Parathyroid adenoma (tissue), 2 donors: ENCODE data around the gene MED27.

Experiments
- H2AFZ ChIP-seq: fragments of 300-600 bp; sonication (generic); one replicate; pipeline ENCODE4 v1.7.0; 2017; ENCODE audit warnings: antibody characterized with exemption, mild to moderate bottlenecking
- H3K27ac ChIP-seq: fragments of 300-600 bp; sonication (generic); one replicate; pipeline ENCODE4 v1.7.0; 2017
- H3K27me3 ChIP-seq: fragments of 300-600 bp; sonication (generic); one replicate; pipeline ENCODE4 v1.7.0; 2017; ENCODE audit warnings: low read length; ENCODE audit not compliant: control insufficient read depth, insufficient read depth
- H3K36me3 ChIP-seq: fragments of 300-600 bp; sonication (generic); one replicate; pipeline ENCODE4 v1.7.0; 2017; ENCODE audit warnings: low read length; ENCODE audit not compliant: control insufficient read depth, insufficient read depth
- H3K4me1 ChIP-seq: fragments of 300-600 bp; sonication (generic); one replicate; pipeline ENCODE4 v1.7.0; 2017; ENCODE audit warnings: control low read depth
- H3K4me2 ChIP-seq: fragments of 300-600 bp; sonication (generic); one replicate; pipeline ENCODE4 v1.7.0; 2017; ENCODE audit warnings: low read length
- H3K4me3 ChIP-seq: fragments of 300-600 bp; sonication (generic); one replicate; pipeline ENCODE4 v1.7.0; 2017; ENCODE audit warnings: low read depth, low read length
- H3K79me2 ChIP-seq: fragments of 300-600 bp; sonication (generic); one replicate; pipeline ENCODE4 v1.7.0; 2017; ENCODE audit warnings: control low read depth
- H3K9ac ChIP-seq: fragments of 300-600 bp; sonication (generic); one replicate; pipeline ENCODE4 v1.7.0; 2017; ENCODE audit warnings: mild to moderate bottlenecking
- H3K9me3 ChIP-seq: fragments of 300-600 bp; sonication (generic); one replicate; pipeline ENCODE4 v1.7.0; 2017; ENCODE audit warnings: low read length; ENCODE audit not compliant: control insufficient read depth
- CTCF ChIP-seq: fragments of 300-600 bp; sonication (generic); IDR thresholded peaks from one replicate; pipeline ENCODE4 v1.7.0; 2017; ENCODE audit warnings: antibody characterized with exemption, mild to moderate bottlenecking
- donor health status: primary hyperparathyroidism.

The MED27 gene

GRCh38 chr9:132020272-132020671 is 59.4 kb downstream of the MED27 start:
- no peaks in the 10 kb centered on the region for H3K36me3 ChIP-seq
- H3K4me1 ChIP-seq: peaks cover 3% of the 10 kb centered on the region
- no peak overlapping the region for H3K4me2 ChIP-seq
- no peak for TF ChIP-seq CTCF
- H3K9ac ChIP-seq: no peak overlapping the region
- no peak overlapping the region for H3K4me3 ChIP-seq
- H3K27me3 ChIP-seq: no peaks in the 10 kb centered on the region
- no peaks in the 10 kb centered on the region for H3K9me3 ChIP-seq
- no peaks in the 10 kb centered on the region for H3K79me2 ChIP-seq
- H3K27ac ChIP-seq: no peak overlapping the region
- H2AFZ ChIP-seq: no peak overlapping the region

DNA sequence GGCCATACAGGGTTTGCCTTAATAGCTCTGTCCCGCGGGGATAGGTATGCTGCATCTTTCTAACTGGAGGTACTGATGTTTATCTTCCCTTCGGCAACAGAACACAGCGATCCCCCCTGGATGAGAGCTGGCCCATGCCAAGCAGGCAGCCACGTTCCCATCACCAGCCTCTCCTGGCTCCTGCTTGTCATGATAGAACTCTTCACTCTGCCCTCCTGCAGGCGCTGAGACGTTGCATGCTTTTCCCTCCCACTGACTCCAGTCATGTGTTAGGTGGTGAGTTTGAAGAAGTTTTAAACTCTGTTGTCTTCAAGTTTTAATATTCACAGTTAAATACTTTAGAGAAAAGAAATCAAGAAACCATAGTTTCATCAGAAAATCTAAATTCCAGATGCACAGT is 60.0 kb downstream of the MED27 start:
- Histone ChIP-seq H3K27ac (no peak overlapping the region), H3K4me1 (peaks cover 3% of the 10 kb centered on the region), H3K79me2 (no peaks in the 10 kb centered on the region), H3K9ac (no peak overlapping the region), H2AFZ (no peak overlapping the region), H3K36me3 (no peaks in the 10 kb centered on the region), H3K27me3 (no peaks in the 10 kb centered on the region), H3K4me2 (no peak overlapping the region), H3K4me3 (no peak overlapping the region), H3K9me3 (no peaks in the 10 kb centered on the region)
- no peak for TF ChIP-seq CTCF

- H3K27ac ChIP-seq: no peak overlapping the region
- peaks cover 3% of the 10 kb centered on the region for H3K4me1 ChIP-seq
- no peak overlapping the region for H3K9ac ChIP-seq
- no peaks in the 10 kb centered on the region for H3K9me3 ChIP-seq
- H3K36me3 ChIP-seq: no peaks in the 10 kb centered on the region
- no peak overlapping the region for H3K4me3 ChIP-seq
- no peak for TF ChIP-seq CTCF
- no peaks in the 10 kb centered on the region for H3K79me2 ChIP-seq
- no peak overlapping the region for H3K4me2 ChIP-seq
- no peaks in the 10 kb centered on the region for H3K27me3 ChIP-seq
- no peak overlapping the region for H2AFZ ChIP-seq
Observed at GRCh38 chr9:132018957-132019405, 60.7 kb downstream of the MED27 start.

- Histone ChIP-seq H3K79me2 (no peaks in the 10 kb centered on the region), H3K9ac (no peak overlapping the region), H3K4me2 (no peak overlapping the region), H3K4me1 (no peaks in the 10 kb centered on the region), H3K36me3 (no peaks in the 10 kb centered on the region), H3K4me3 (no peak overlapping the region), H2AFZ (no peak overlapping the region), H3K9me3 (no peaks in the 10 kb centered on the region), H3K27me3 (no peaks in the 10 kb centered on the region), H3K27ac (no peak overlapping the region)
- no peak for TF ChIP-seq CTCF
Observed at GRCh38 chr9:132016456-132016855, 63.2 kb downstream of the MED27 start.

GRCh38 chr9:132015866-132016265 is 63.8 kb downstream of the MED27 start:
- no peaks in the 10 kb centered on the region for H3K9me3 ChIP-seq
- H2AFZ ChIP-seq: no peak overlapping the region
- H3K9ac ChIP-seq: no peak overlapping the region
- no peak overlapping the region for H3K4me2 ChIP-seq
- no peak overlapping the region for H3K27ac ChIP-seq
- H3K4me3 ChIP-seq: no peak overlapping the region
- no peaks in the 10 kb centered on the region for H3K4me1 ChIP-seq
- TF ChIP-seq CTCF: no peak
- no peaks in the 10 kb centered on the region for H3K27me3 ChIP-seq
- H3K79me2 ChIP-seq: no peaks in the 10 kb centered on the region
- H3K36me3 ChIP-seq: no peaks in the 10 kb centered on the region
